ENCODE measurements around the gene DENND4A.
"Not testable (repeated sequence)": the region's sequence is repeated elsewhere in the genome, so short reads cannot be mapped to it uniquely, and the experiment has no call there.

The DENND4A gene

DNA sequence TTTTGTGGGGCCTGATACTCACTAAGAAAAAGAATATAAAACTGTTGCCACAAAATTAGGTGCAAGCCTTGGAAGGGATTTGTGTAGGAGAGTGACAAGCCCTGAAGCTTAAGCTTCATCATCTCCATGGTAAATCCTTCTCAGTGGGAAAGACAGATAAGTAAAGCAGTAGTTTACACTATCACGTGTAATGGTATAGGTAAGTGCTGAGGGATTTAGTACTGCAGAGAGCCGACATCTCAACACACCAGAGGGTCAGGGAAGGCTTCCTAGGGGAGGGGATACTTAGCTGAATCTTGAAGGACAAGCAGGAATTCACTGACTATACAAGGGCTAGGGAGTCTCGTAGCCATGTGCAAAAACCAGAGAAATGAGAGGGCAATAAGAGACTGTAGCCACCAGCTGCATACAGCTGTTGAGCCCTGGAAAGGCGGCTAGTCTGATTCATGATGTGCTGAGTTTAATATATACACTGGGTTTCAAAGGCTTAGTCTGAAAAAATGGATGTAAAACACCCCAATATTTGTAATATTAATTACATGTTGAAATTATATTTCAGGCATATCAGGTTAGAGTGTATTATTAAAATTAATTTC lies 159.2 kb downstream of the DENND4A start:
- DNase-seq (ENCODE audit: low read depth): no peak

DNA sequence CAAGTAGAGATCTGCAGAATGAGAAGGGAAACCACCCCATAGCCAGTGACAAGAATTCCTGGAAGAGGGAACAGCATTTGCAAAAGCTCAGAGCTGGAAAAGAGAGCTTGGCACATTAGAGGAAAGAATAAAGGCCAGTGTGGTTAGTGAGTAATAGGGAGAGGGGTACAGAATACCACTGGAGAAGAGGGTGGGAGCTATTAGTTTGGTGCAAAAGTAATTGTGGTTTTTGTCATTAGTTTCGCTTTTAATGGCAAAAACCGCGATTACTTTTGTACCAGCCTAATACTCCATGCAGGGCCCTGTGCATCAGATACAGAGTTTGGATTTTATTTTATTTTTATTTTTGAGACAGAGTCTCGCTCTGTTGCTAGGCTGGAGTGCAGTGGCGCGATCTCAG lies 160.6 kb downstream of the DENND4A start:
- no peak for DNase-seq (ENCODE audit: low read depth)

DNA sequence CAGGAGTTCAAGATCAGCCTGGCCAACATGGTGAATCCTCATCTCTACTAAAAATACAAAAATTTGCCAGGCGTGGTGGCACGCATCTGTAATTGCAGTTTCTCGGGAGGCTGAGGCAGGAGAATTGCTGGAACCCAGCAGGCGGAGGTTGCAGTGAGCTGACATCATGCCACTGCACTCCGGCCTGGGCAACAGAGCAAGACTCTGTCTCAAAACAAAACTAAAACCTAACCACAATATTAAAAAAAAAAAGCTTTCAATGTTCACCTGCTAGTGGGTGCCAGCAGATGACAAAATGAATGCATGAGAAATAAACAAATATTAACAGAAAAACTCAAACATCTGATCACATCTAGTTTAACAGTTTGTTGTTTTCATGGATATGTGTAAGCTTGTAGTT lies 161.3 kb downstream of the DENND4A start:
- DNase-seq (ENCODE audit: low read depth): no peak

DNA sequence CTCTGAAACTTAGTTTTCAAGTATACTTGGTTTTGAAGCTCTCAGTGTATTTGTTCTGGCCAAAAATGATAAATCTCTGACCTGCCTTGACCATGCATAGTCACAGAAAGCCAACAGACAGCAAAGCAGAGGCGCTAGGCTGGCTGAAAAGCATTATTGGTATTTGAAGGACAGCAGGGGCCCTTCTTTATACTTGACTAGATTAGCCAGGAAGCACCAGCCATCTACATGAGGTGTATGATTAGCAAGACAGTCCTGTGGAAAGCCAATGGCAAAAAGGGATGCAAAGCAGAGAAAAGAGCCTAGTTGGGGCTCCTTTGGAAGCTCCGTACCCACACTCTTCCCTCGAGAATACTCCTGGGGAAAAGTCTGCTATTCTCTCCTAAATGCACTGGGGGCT lies 162.5 kb downstream of the DENND4A start:
- DNase-seq (ENCODE audit: low read depth): no peak

DNA sequence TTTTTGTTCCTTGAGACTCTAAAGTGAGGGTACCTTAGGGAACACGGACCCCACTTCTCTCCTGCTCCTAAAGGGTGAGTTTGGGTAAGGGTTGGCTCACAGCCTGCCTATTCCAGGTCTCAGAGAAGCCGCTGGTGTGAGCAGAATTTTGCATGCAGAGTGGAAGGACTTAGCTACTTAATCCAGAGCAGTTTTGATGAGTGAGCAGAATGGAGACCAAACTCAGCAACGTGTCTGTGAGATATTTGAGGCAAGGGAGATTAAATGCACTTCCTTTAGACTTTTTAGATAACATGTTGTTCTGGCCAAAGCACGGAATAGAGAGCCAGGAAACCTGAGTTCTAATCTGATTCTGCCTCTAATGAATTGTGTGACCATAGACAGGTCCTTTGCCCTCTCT lies 165.2 kb downstream of the DENND4A start:
- DNase-seq (ENCODE audit: low read depth): no peak

DNA sequence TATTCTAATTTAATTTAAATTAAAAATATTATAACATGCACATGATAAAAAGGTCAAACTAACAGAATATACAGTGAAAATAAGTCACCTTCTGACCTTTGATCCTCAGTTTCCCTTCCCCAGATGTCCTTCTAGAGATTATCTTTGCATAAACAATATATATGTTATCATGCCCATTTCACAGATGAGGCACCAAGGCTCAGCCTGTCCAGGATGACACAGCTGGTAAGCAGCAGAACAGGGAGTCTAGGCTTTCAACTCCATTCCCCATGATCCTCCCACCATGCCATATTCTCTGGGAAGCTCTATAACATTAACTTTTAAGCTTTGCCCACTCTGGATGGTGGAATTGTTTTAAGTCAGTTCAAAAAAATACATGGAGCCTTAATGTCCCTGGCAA lies 169.0 kb downstream of the DENND4A start:
- DNase-seq (ENCODE audit: low read depth): no peak

DNA sequence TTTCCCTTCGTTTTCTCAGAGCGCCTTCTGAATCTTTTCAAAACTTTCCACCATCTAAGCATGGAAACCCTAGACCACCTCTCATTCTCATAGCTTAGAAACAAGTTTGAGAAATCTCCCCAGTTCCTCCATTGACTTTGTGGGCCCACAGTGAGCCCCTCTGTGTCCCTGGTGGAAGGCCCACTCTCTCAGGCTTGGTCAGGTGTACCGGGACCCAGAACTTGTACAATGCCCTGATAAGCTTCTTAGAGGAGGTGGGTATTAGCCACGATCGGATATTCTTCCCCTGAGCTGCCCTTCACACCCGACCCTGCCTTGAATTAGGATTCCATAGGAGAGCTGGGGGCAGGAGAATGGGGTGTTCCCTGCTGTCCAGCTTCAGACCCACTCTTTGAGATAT lies 170.5 kb downstream of the DENND4A start, which contains the start of gene SLC24A1:
Gene SLC24A1, plus strand, starts transcription at position 301 of the 400 bp plus-strand sequence. CDS start 2,143 bp downstream, outside the sequence.
- DNase-seq (ENCODE audit: low read depth): no peak

DNA sequence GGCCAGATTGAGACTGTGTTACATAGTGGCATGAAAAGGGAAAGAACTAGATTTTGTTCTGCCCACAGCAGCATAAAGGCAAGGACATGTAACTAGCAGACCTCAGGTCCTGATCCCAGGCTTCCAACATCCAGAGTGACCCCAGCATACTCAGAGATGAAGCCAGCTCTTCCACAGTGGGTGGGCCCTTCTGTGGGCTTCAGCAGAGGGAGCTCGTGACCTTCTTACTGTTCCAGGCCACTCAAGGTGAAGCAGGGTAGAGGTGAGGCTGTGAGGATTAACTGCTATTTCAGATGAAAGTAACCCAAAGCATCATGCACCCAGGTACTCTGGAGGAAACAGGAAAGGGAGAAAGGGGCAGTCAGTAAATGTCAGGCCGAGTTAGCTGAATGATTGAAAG lies 171.3 kb downstream of the DENND4A start:
- no peak for DNase-seq (ENCODE audit: low read depth)

DNA sequence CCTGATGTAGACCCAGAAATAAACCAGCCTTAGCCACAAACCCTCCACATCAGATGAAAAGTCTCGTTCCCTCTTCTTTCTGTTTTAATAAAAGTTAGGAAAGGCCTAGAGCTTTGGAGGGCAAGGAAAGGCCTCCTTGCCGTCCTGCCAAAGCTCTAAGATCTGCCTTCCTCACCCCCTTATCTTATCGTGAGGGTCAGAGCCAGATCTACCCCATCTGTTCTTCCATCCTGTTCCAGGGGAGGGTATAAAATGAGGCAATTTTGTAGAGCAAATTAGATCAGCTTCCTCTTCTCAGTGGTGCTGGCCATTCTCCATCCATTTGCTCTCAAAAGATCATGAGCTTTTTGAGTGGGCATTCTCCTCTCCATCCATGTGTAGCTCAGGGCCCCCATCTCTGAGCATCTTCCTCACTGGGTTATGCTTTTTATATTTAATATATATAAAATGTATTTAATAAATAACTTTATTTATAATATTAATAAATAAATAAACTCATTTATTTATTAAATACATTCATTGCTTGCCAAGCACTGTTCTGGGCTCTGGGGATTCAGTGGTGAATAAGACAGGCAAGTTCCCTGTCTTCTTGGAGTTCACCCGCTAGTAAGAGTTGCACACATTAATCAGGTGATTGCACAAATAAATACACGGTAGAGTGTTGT lies 172.3 kb downstream of the DENND4A start:
- no peak for DNase-seq (ENCODE audit: low read depth)

DNA sequence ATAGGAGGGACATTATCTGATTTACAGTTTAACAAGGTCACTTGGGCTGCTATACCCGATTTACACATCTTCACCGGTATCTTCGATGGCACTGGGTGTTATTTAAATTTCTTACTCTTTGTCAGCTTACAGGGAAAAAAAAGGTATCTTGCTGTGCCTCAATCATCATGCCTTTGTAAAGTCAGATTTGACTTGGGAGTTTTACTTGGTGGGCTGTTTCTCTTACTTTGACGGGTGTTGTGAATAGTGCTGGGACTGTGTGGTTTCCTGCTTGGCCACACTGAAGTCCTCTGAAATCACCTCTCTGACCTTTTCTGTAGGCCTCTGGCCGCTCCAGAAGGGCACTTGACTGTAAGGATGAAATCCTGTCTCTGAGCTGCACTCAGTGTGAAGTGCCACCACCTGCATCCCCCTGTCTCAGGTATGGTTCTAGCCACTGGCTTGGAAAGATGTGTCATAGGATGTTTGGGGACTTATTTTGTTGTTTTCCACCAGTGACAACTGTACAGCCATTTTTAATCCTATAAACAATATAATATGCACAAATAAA lies 173.5 kb downstream of the DENND4A start:
- no peak for DNase-seq (ENCODE audit: low read depth)

DNA sequence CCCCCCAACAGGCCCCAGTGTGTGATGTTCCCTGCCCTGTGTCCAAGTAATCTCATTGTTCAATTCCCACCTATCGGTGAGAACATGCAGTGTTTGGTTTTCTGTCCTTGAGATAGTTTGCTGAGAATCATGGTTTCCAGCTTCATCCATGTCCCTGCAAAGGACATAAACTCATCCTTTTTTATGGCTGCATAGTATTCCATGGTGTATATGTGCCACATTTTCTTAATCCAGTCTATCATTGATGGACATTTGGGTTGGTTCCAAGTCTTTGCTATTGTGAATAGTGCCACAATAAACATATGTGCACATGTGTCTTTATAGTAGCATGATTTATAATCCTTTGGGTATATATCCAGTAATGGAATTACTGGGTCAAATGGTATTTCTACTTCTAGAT lies 176.2 kb downstream of the DENND4A start:
- not testable (repeated sequence) for DNase-seq (ENCODE audit: low read depth)

DNA sequence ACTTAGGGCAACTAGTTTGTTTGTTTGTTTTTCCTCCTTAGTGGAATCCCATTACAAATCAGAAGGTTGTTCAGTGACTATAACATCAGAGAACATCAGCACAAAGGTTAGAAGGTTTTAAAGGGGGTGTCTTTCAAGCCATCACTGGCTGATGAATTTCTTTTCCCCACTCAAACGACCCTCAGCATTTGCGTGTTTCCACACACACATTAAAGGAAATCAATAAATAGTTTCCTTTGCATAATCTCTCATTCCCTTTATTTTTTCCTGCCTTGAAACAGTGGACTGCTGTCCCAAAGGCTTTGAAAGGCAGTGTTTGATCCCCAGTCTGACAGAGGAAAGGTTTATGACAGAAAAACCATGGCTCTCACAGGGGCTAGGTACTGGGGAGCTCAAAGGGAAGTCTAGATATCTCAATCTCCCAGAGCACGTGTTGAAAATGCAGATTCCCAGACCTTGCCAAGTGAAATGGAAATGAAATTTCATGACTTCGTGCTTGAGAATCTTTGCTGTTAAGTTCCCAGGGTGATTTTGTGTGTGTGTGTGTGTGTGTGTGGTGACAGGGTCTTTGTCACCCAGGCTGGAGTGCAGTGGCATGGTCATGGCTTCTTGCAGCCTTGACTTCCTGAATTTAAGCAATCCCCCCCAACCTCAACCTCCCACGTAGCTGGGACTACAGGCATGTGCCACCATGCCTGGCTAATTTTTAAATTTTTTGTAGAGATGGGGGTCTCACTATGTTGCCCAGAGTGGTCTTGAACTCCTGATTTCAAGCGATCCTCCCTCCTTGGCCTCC lies 178.9 kb downstream of the DENND4A start:
- DNase-seq (ENCODE audit: low read depth): no peak

DNA sequence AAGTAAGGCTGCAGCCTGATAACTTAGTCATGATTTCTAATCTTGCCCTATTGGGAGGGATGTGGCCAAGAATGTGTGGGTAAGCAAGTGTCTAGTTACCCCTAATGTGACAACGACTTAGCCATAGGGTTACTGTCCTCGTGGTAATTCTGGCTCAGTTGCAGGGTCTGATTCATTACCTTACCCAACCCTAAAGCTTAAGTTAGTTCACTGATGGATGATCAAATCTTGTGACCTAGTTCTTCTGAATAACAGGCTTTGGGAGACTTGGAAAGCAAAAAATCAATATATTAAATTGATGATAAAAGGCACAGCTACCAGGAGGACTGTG lies 179.5 kb downstream of the DENND4A start:
- DNase-seq (ENCODE audit: low read depth): no peak

DNA sequence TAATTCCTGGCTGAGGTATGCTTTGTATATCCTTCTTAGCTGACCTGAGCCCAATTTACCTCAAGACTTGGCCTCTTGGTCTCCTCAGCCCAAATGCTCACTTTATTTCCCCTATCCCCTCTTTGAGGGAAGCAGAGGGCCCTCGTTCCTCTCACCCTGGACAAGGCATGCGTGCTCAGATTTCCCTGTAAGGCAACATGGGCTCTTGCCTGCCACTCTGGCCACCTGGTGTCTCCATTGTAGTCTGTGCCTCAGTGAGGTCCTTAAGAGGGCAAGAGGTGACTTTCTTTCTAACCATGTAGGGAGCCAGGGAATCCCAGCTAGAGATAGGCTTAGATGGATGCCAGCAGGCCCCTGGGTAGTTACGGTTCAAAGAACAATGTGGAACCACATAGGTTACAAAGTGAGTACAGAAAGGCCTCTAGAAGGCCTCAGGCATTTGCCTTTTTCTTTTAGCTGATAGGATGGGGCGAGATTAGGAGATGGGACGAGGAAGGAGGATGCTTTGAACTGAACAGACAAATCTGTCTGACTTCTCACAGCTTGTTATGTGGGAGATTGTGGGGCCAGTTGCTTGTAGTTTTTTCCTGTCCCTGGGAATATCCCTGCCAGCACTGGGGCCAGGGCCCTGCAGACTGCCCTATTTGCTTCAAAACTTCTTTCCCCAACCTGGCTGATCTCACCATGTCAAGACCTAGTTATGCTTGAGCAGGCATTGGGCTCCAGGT lies 180.0 kb downstream of the DENND4A start:
- DNase-seq (ENCODE audit: low read depth): no peak

DNA sequence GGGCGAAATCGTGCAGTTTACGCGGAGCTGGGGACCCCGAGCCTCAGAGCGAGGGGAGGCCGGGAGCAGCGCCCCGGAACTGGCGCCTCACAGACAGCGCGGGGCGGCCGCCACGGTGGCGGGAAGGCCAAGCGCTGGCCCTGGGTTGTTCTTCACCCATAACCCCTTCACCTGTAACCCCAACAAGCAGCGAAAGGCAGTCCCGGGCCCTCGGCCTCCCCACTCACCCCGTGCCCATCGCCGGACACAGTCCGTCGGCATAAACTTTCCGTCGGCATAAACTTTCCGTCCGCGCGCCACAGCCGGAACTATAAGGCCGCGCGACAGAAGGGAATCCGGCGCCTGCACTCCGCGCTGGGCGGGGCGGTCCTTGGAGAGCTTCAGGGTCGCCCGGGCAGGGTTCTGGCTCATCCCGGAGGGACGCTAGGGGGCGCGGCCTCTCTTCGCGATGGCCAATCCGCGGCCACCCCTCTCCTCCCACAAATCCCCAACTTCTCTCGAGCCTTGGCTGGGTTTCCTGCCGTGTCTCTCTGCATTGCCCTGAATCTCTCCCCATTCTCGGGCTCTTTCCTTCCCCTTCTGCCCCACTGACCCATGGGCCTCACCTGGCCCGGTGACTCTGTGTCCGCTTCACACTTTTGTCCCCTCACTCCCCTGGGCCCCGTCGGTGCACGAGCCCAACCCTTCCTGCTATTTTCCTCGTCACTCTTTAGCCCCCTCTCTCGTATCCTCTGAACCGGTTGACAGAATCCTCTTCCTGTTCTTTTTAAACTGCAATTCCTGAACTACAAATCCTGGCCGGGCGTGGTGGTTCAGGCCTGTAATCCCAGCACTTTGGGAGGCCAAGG lies 181.0 kb downstream of the DENND4A start, which contains the start of gene INTS14:
Gene INTS14, minus strand, starts transcription at position 261 of the 848 bp plus-strand sequence. CDS start 3,751 bp downstream, outside the sequence.
- peak; percentile 91 for DNase-seq (ENCODE audit: low read depth)
